Prostate gland (tissue), 2 donors: ENCODE results near the gene ZNF609. TPM values are rescaled to one million over a fixed set of nuclear protein-coding genes. Genes with fewer than 3 reads are reported as not detected.

ENCODE experiments used
- DNase-seq: peaks from one replicate; pipeline ENCODE4 v3.0.0-alpha.2; 2019; ENCODE audit warnings: low spot score
- H3K27ac ChIP-seq, 2 donors: fragments of 200-600 bp; sonication (generic); 2 replicates each; pipeline ENCODE4 v1.5.1; 2017 to 2019
- H3K27me3 ChIP-seq: fragments of 200-600 bp; sonication (generic); replicated peaks from 2 replicates; pipeline ENCODE4 v1.5.1; 2019; ENCODE audit not compliant: insufficient read depth
- H3K36me3 ChIP-seq, 2 donors: fragments of 200-600 bp; sonication (generic); 1 replicate in 1 of 2; 2 replicates in 1 of 2; pipeline versions ENCODE4 v1.5.1 to v1.8.1; 2017 to 2019
- H3K4me1 ChIP-seq: fragments of 200-600 bp; sonication (generic); replicated peaks from 2 replicates; pipeline ENCODE4 v1.5.1; 2019
- H3K4me3 ChIP-seq, 2 donors: fragments of 200-600 bp; sonication (generic); 2 replicates each; pipeline ENCODE4 v1.5.1; 2017 to 2019
- H3K9me3 ChIP-seq: fragments of 200-600 bp; sonication (generic); 2 replicates; pipeline ENCODE4 v1.5.1; 2017
- POLR2A ChIP-seq: fragments of 450-650 bp; IDR thresholded peaks from one replicate; pipeline ENCODE4 v1.6.1; 2016; ENCODE audit warnings: antibody characterized with exemption, mild to moderate bottlenecking
- POLR2AphosphoS5 ChIP-seq: sonication (generic); formaldehyde crosslinking; IDR thresholded peaks from one replicate; pipeline ENCODE4 v1.6.1; 2017; ENCODE audit warnings: antibody characterized with exemption
- WGBS: methylation state at CpG from one replicate; pipeline ENCODE4 v1.1.5; 2018; 5-methylcytosine and 5-hydroxymethylcytosine counted together
- intact Hi-C: fragments of 100-400 bp; cut with DNase I; formaldehyde crosslinking; loops from one replicate; pipeline ENCODE4 v1.14.2; 2022
- total RNA-seq, 2 donors: library from RNA; depleted of rRNA; stranded (reverse); fragments of >200 nt; gene quantifications; one replicate each; pipeline ENCODE4 v1.1.0, GENCODE V29; 2016
- TF ChIP-seq, protein P1 (sequence below), 4 experiments: fragments of 200-600 bp in 2 of 4; fragments of 450-650 bp in 2 of 4; sonication (generic) in 2 of 4; IDR thresholded peaks; 1 replicate in 3 of 4; 2 replicates in 1 of 4; pipeline ENCODE4 v1.5.1; 2016 to 2019; ENCODE audit warnings: antibody characterized with exemption in 4 of 4, mild to moderate bottlenecking in 2 of 4, moderate library complexity in 2 of 4

The ZNF609 gene
- total RNA-seq, 2 donors from 2014 or later = 29.1 to 45.7 TPM

- no peak for DNase-seq
- no peaks in the 10 kb centered on the region for H3K4me1 ChIP-seq
- H3K9me3 ChIP-seq = no peaks in the 10 kb centered on the region
- no peak overlapping the region for H3K27ac ChIP-seq
- intact Hi-C loops = no loop called here
- no peak overlapping the region for H3K4me3 ChIP-seq
- 11% methylated on average over 1 of the region's 1 CpG for WGBS
- no peaks in the 10 kb centered on the region for H3K36me3 ChIP-seq
- no peaks in the 10 kb centered on the region for H3K27me3 ChIP-seq
- TF ChIP-seq POLR2A = no peak
These were observed 70.1 kb downstream of the ZNF609 start for GRCh38 chr15:64530472-64530871.

DNA sequence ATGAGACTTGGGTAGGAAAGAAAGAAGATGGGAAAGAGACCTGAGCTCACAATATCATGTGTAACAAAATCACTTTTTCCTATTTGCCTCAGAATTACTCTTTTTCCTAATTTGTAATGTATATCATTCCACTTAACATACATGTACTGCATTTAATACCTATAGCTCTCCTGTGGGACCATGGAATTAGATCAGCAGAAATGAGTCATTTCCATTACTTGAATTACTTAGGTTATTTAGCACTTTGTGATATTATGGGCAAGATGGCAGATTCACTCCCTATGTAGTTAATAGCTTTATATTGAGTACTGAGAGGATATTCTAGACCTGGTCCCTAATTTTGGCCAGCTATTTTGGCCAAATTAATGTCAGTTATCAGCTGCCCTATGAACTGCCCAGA is 70.5 kb downstream of the ZNF609 start:
- Histone ChIP-seq H3K27me3 (no peaks in the 10 kb centered on the region), H3K4me1 (no peaks in the 10 kb centered on the region), H3K4me3 (no peak overlapping the region), H3K9me3 (no peaks in the 10 kb centered on the region), H3K36me3 (no peaks in the 10 kb centered on the region), H3K27ac (no peak overlapping the region)
- DNase-seq = no peak
- no peak for TF ChIP-seq POLR2A
- TF ChIP-seq, protein P1, sequence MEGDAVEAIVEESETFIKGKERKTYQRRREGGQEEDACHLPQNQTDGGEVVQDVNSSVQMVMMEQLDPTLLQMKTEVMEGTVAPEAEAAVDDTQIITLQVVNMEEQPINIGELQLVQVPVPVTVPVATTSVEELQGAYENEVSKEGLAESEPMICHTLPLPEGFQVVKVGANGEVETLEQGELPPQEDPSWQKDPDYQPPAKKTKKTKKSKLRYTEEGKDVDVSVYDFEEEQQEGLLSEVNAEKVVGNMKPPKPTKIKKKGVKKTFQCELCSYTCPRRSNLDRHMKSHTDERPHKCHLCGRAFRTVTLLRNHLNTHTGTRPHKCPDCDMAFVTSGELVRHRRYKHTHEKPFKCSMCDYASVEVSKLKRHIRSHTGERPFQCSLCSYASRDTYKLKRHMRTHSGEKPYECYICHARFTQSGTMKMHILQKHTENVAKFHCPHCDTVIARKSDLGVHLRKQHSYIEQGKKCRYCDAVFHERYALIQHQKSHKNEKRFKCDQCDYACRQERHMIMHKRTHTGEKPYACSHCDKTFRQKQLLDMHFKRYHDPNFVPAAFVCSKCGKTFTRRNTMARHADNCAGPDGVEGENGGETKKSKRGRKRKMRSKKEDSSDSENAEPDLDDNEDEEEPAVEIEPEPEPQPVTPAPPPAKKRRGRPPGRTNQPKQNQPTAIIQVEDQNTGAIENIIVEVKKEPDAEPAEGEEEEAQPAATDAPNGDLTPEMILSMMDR (IDR thresholded peaks at IDR 0.05) = no peak
- TF ChIP-seq POLR2AphosphoS5 = no peak
- intact Hi-C loops = no loop called here

DNA sequence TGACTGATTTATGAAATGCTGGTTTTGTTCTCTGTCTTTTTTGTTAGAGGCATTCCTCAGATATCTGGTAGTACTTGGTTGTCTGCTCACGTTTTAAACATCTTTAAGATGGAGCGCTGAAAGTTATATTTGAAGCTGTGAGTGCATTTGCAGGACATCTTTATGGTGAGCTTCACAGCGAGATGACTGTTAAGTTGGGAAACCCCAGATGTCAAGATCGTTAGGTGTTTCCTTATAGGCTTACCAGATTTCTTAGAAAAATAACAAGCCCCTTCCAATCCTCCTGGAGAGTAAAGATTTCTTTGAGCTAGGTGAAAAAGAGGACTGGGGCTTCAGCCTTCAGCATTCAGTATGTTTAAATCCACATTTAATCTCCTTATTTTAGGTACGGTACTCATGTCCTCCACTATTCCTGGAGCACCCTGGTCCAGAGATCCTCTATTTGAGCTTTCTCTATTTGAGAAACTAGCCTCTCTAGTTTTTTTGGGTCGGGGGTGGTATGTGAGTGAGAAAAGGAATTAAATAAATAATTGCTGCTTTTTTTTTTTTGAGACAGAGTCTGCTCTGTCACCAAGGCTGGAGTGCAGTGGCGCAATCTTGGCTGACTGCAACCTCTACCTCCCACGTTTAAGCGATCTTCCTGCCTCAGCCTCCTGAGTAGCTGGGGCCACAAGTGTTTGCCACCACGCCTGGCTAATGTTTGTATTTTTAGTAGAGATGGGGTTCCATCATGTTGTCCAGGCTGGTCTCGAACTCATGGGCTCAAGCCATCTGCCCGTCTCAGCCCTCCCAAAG is 72.3 kb downstream of the ZNF609 start:
- TF ChIP-seq POLR2A = no peak
- TF ChIP-seq, protein P1 (IDR thresholded peaks at IDR 0.05) = no peak
- TF ChIP-seq POLR2AphosphoS5 = no peak
- no peaks in the 10 kb centered on the region for H3K9me3 ChIP-seq
- H3K27ac ChIP-seq = no peak overlapping the region
- 79% methylated on average over 12 of the region's 12 CpGs for WGBS
- no peak overlapping the region for H3K4me3 ChIP-seq
- no peak for DNase-seq
- intact Hi-C loops = no loop called here
- H3K4me1 ChIP-seq = no peaks in the 10 kb centered on the region
- no peaks in the 10 kb centered on the region for H3K36me3 ChIP-seq
- no peaks in the 10 kb centered on the region for H3K27me3 ChIP-seq

DNA sequence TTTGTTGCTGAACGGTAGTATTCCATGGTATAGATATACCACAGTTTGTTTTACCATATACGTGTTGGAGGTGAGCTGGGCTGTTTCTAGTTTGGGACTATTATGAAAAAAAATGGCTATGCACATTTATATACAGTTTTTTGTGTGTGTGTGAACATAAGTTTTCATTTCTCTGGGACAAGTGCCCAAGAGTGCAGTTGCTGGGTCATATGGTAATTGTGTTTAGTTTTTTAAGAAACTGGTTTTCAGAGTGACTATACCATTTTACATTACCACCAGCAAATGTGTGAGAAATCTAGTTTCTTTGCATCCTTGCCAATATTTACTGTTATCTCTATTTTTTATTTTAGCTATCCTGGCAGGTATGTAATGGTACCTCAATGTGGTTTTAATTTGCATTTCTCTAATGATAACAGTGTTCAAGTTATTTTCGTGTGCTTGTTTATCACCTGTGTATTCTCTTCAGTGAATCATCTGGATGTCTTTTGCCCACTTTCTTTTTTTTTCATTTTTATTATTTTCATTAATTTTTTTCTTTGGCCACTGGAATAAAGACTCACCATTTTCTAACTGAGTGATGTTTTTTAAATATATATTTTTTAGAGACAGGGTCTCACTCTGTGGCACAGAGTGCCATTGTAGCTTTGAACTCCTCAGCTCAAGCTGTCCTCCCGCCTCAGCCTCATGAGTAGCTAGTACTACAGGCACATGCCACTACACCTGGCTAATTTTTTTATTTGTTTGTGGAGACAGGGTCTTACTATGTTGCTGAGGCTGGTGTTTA is 75.3 kb downstream of the ZNF609 start:
- TF ChIP-seq, protein P1 (IDR thresholded peaks at IDR 0.05) = no peak
- TF ChIP-seq POLR2AphosphoS5 (no peak), POLR2A (no peak)
- H3K36me3 ChIP-seq = no peaks in the 10 kb centered on the region
- intact Hi-C loops = no loop called here
- DNase-seq = no peak
- no peaks in the 10 kb centered on the region for H3K4me1 ChIP-seq
- no peaks in the 10 kb centered on the region for H3K27me3 ChIP-seq
- H3K4me3 ChIP-seq = no peak overlapping the region
- 85% methylated on average over 4 of the region's 4 CpGs for WGBS
- H3K27ac ChIP-seq = no peak overlapping the region
- H3K9me3 ChIP-seq = no peaks in the 10 kb centered on the region

DNA sequence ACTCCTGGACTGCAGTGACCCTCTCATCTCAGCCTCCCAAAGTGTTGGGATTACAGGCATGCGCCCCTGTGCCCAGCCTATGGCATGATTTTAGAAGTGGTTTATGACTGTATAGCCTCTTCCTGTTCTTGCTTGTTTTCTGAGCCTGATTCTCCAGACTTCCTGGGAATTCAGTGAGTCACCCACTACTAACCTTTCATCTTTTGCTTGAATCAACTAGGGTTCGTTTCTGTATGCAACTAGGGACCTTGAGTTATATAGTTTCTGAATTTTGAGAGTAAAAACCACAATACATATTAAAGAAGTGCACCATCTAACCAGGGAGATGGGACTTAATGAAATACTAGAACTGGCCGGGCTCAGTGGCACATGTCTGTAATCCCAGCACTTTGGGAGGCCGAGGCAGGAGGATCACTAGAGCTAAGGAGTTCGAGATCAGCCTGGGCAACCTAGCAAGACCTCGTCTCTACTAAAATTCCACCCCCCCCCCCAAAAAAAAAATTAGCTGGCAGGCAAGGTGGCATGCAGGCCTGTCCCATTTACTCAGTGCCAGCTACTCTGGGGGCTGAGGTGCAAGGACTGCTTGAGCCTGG is 76.0 kb downstream of the ZNF609 start:
- no peak for TF ChIP-seq POLR2A
- TF ChIP-seq, protein P1 (IDR thresholded peaks at IDR 0.05) = no peak
- no peak for TF ChIP-seq POLR2AphosphoS5
- H3K27me3 ChIP-seq = no peaks in the 10 kb centered on the region
- H3K4me1 ChIP-seq = no peaks in the 10 kb centered on the region
- H3K36me3 ChIP-seq = no peaks in the 10 kb centered on the region
- intact Hi-C loops = no loop called here
- 77% methylated on average over 6 of the region's 6 CpGs for WGBS
- no peak overlapping the region for H3K27ac ChIP-seq
- no peak overlapping the region for H3K4me3 ChIP-seq
- DNase-seq = no peak
- H3K9me3 ChIP-seq = no peaks in the 10 kb centered on the region
